ENCODE measurements around the gene TFE3. TPM values are rescaled to one million over a fixed set of nuclear protein-coding genes. Genes with fewer than 3 reads are reported as not detected.

TFE3 gene
- polyA plus RNA-seq, 1 donor (not counting 4 experiments of a cell fraction or from before 2014, with no cell fraction given), result 13.2 TPM

- H3K4me2 ChIP-seq (ENCODE audit: control insufficient read depth, extremely low read depth, insufficient read depth, low read depth, low read length), result peak overlapping the region; percentile 45
- peak overlapping the region; percentile 47 for H2AFZ ChIP-seq (ENCODE audit: control insufficient read depth, low read length)
- DNase-seq (ENCODE audit: low read depth, low spot score) (no peak), FAIRE-seq (no peak)
- H3K9me1 ChIP-seq (ENCODE audit: control insufficient read depth, extremely low read depth, insufficient read depth, low read length), result no peaks in the 10 kb centered on the region
- H4K20me1 ChIP-seq (ENCODE audit: control insufficient read depth, extremely low read depth, insufficient read depth, low read length), result no peaks in the 10 kb centered on the region
- peaks cover 2% of the 10 kb centered on the region for H3K4me1 ChIP-seq (ENCODE audit: control insufficient read depth, extremely low read depth, insufficient read depth, low read length)
- H3K9ac ChIP-seq (ENCODE audit: control insufficient read depth, extremely low read depth, insufficient read depth, low read length), result peak overlapping the region; percentile 22
- H3K36me3 ChIP-seq (ENCODE audit: control insufficient read depth in 2 of 2, extremely low read depth in 1 of 2, insufficient read depth in 2 of 2, low read length in 2 of 2), result no peaks in the 10 kb centered on the region
- no peak overlapping the region for H3K27ac ChIP-seq (ENCODE audit: control insufficient read depth, insufficient read depth, low read length)
- dilution Hi-C loops (cut with MboI; ENCODE audit: extremely low pct_ligation_motif_present, low sequenced_read_pairs), result no loop called here
- no peaks in the 10 kb centered on the region for H3K27me3 ChIP-seq (ENCODE audit: control insufficient read depth, extremely low read depth, insufficient read depth, low read length)
- H3K79me2 ChIP-seq (ENCODE audit: control insufficient read depth, insufficient read depth, low read length), result no peaks in the 10 kb centered on the region
- TF ChIP-seq EZH2 (IDR thresholded peaks at IDR 0.05; ENCODE audit: low read length), result no peak
- no peaks in the 10 kb centered on the region for H3K9me3 ChIP-seq (ENCODE audit: control insufficient read depth, low read depth, low read length)
- peak overlapping the region; percentile 19 to 50 (median 25) for H3K4me3 ChIP-seq (ENCODE audit: control insufficient read depth in 2 of 3, extremely low read depth in 1 of 3, insufficient read depth in 2 of 3, low read depth in 1 of 3, low read length in 3 of 3)
Measured at GRCh38 chrX:49053223-49054072, 10.3 kb upstream of the TFE3 start.

- TF ChIP-seq CTCF (optimal IDR thresholded peaks at IDR 0.05 in 1 of 3, IDR thresholded peaks at IDR 0.05 in 1 of 3, conservative IDR thresholded peaks at IDR 0.05 in 1 of 3; ENCODE audit: extremely low read depth in 1 of 3, insufficient read depth in 2 of 3, low read length in 3 of 3), result no peak
- no peak for TF ChIP-seq EZH2 (IDR thresholded peaks at IDR 0.05; ENCODE audit: low read length)
- H3K4me3 ChIP-seq (ENCODE audit: control insufficient read depth in 2 of 3, extremely low read depth in 1 of 3, insufficient read depth in 2 of 3, low read depth in 1 of 3, low read length in 3 of 3), result peak overlapping the region; percentile 21 to 49 (median 48)
- DNase-seq (ENCODE audit: low read depth, low spot score) (no peak), FAIRE-seq (no peak)
- H3K79me2 ChIP-seq (ENCODE audit: control insufficient read depth, insufficient read depth, low read length), result peaks cover 18% of the 10 kb centered on the region
- H2AFZ ChIP-seq (ENCODE audit: control insufficient read depth, low read length), result peak overlapping the region; percentile 83
- H3K4me1 ChIP-seq (ENCODE audit: control insufficient read depth, extremely low read depth, insufficient read depth, low read length), result peaks cover 20% of the 10 kb centered on the region
- H3K9ac ChIP-seq (ENCODE audit: control insufficient read depth, extremely low read depth, insufficient read depth, low read length), result peak overlapping the region; percentile 60
- no peaks in the 10 kb centered on the region for H4K20me1 ChIP-seq (ENCODE audit: control insufficient read depth, extremely low read depth, insufficient read depth, low read length)
- no peaks in the 10 kb centered on the region for H3K9me1 ChIP-seq (ENCODE audit: control insufficient read depth, extremely low read depth, insufficient read depth, low read length)
- H3K36me3 ChIP-seq (ENCODE audit: control insufficient read depth in 2 of 2, extremely low read depth in 1 of 2, insufficient read depth in 2 of 2, low read length in 2 of 2), result peaks cover 2 to 12% of the 10 kb centered on the region in 2 experiments
- dilution Hi-C loops (cut with MboI; ENCODE audit: extremely low pct_ligation_motif_present, low sequenced_read_pairs), result no loop called here
- peak overlapping the region; percentile 75 for H3K4me2 ChIP-seq (ENCODE audit: control insufficient read depth, extremely low read depth, insufficient read depth, low read depth, low read length)
- no peaks in the 10 kb centered on the region for H3K27me3 ChIP-seq (ENCODE audit: control insufficient read depth, extremely low read depth, insufficient read depth, low read length)
- no peaks in the 10 kb centered on the region for H3K9me3 ChIP-seq (ENCODE audit: control insufficient read depth, low read depth, low read length)
- peak overlapping the region; percentile 60 for H3K27ac ChIP-seq (ENCODE audit: control insufficient read depth, insufficient read depth, low read length)
Measured at GRCh38 chrX:49043987-49044281, 777 bp upstream of the TFE3 start.
